B cell (primary cell): ENCODE data around the gene FABP6. TPM values are rescaled to one million over a fixed set of nuclear protein-coding genes. Genes with fewer than 3 reads are reported as not detected.
"Not testable (repeated sequence)": the region's sequence is repeated elsewhere in the genome, so short reads cannot be mapped to it uniquely, and the experiment has no call there.

Experiments
- ATAC-seq: fragments of 200-7000 bp; cut with Tn5 transposase; one replicate; pipeline ENCODE4 v1.10.0; 2021; ENCODE audit warnings: low read depth, mild to moderate bottlenecking, moderate number of reproducible peaks, moderate library complexity
- CTCF ChIA-PET: fragments of 350-600 bp; sonication (Branson Sonifier 250); formaldehyde crosslinking; loops from one replicate; lab custom pipeline; 2021; ENCODE audit warnings: antibody characterized with exemption, inconsistent platforms; lab: Charles Lee
- POLR2A ChIA-PET: fragments of 350-600 bp; sonication (Branson Sonifier 250); formaldehyde crosslinking; loops from one replicate; lab custom pipeline; 2021; ENCODE audit warnings: antibody characterized with exemption; lab: Charles Lee
- DNase-seq: peaks from one replicate; pipeline ENCODE4 v3.0.0; 2013
- H2AFZ ChIP-seq: 2 replicates; pipeline ENCODE4 v1.6.1; 2012; ENCODE audit warnings: mild to moderate bottlenecking, low read depth, low read length; ENCODE audit not compliant: insufficient read depth, poor library complexity, severe bottlenecking
- H3K27ac ChIP-seq, 2 donors: 1 replicate in 1 of 2; 2 replicates in 1 of 2; pipeline ENCODE4 v1.5.1; 2012 to 2013; ENCODE audit warnings: low read length in 2 of 2, mild to moderate bottlenecking in 2 of 2, moderate library complexity in 1 of 2
- H3K27me3 ChIP-seq, 4 experiments: fragments of 200-600 bp in 1 of 4; sonication (generic) in 1 of 4; replicated peaks in 1 of 4; 1 replicate in 2 of 4; 2 replicates in 2 of 4; pipeline versions ENCODE4 v1.6.1 to v1.7.0; 2013 to 2016; ENCODE audit warnings: low read length in 3 of 4, mild to moderate bottlenecking in 2 of 4, mixed read lengths in 1 of 4, moderate library complexity in 1 of 4; ENCODE audit not compliant: insufficient read depth in 4 of 4, control insufficient read depth in 3 of 4; ENCODE audit errors: control extremely low read depth in 1 of 4
- H3K36me3 ChIP-seq, 2 experiments: replicated peaks in 1 of 2; 1 replicate in 1 of 2; 2 replicates in 1 of 2; pipeline versions ENCODE4 v1.6.1 to v1.7.1; 2013; ENCODE audit warnings: low read length in 1 of 2; ENCODE audit not compliant: insufficient read depth in 2 of 2, control insufficient read depth in 1 of 2; ENCODE audit errors: control extremely low read depth in 1 of 2, extremely low read depth in 1 of 2
- H3K4me1 ChIP-seq, 2 donors: fragments of 200-600 bp in 1 of 2; sonication (generic) in 1 of 2; 1 replicate in 1 of 2; 2 replicates in 1 of 2; pipeline versions ENCODE4 v1.5.1 to v1.6.1; 2013 to 2017; ENCODE audit warnings: low read length in 2 of 2; ENCODE audit not compliant: control insufficient read depth in 2 of 2, insufficient read depth in 2 of 2
- H3K4me2 ChIP-seq: replicated peaks from 2 replicates; pipeline ENCODE3; 2012; ENCODE audit warnings: mild to moderate bottlenecking, low read depth, low read length; ENCODE audit not compliant: poor library complexity, severe bottlenecking
- H3K4me3 ChIP-seq, 5 experiments: fragments of 200-600 bp in 1 of 5; sonication (generic) in 1 of 5; 1 replicate in 3 of 5; 2 replicates in 2 of 5; pipeline versions ENCODE4 v1.5.1 to v1.7.0; 2011 to 2016; ENCODE audit warnings: low read length in 4 of 5, mild to moderate bottlenecking in 4 of 5, low read depth in 2 of 5, control low read depth in 1 of 5, moderate library complexity in 1 of 5; ENCODE audit not compliant: insufficient read depth in 1 of 5; ENCODE audit errors: control extremely low read depth in 1 of 5, extremely low read depth in 1 of 5
- H3K79me2 ChIP-seq: fragments of 200-600 bp; sonication (generic); one replicate; pipeline ENCODE4 v1.6.0; 2016; ENCODE audit warnings: low read length; ENCODE audit not compliant: control insufficient read depth, insufficient read depth
- H3K9ac ChIP-seq: fragments of 200-600 bp; sonication (generic); 2 replicates; pipeline ENCODE4 v1.6.1; 2017; ENCODE audit warnings: mild to moderate bottlenecking, low read length, moderate library complexity
- H3K9me3 ChIP-seq, 3 donors: one replicate each; pipeline versions ENCODE4 v1.6.1 to v1.7.1; 2013; ENCODE audit warnings: low read length in 2 of 3; ENCODE audit not compliant: control insufficient read depth in 2 of 3, insufficient read depth in 1 of 3; ENCODE audit errors: control extremely low read depth in 1 of 3
- H4K20me1 ChIP-seq: 2 replicates; pipeline ENCODE4 v1.6.0; 2012; ENCODE audit warnings: mild to moderate bottlenecking, low read length; ENCODE audit not compliant: insufficient read depth, control insufficient read depth, poor library complexity, severe bottlenecking
- H3K27ac Mint-ChIP-seq: one replicate; pipeline ENCODE4 v1.8.0; 2021; ENCODE audit warnings: mixed read lengths
- H3K27me3 Mint-ChIP-seq: one replicate; pipeline ENCODE4 v1.8.0; 2021; ENCODE audit warnings: mixed read lengths
- H3K4me1 Mint-ChIP-seq: one replicate; pipeline ENCODE4 v1.8.0; 2021; ENCODE audit warnings: mixed read lengths
- H3K4me3 Mint-ChIP-seq: one replicate; pipeline ENCODE4 v1.8.0; 2021; ENCODE audit warnings: mixed read lengths
- H3K9me3 Mint-ChIP-seq: one replicate; pipeline ENCODE4 v1.8.0; 2022; ENCODE audit warnings: mixed read lengths; ENCODE audit not compliant: insufficient read depth
- EZH2 ChIP-seq: IDR thresholded peaks from 2 replicates; pipeline ENCODE4 v1.6.1; 2012; ENCODE audit warnings: borderline replicate concordance, low read depth, mild to moderate bottlenecking, moderate library complexity, low read length; ENCODE audit not compliant: insufficient read depth, poor library complexity, severe bottlenecking
- WGBS: methylation state at CpG from one replicate; pipeline ENCODE4 v1.1.5; 2013; ENCODE audit warnings: missing lambda C conversion rate; ENCODE audit not compliant: insufficient coverage; 5-methylcytosine and 5-hydroxymethylcytosine counted together
- intact Hi-C: fragments of 100-400 bp; cut with micrococcal nuclease; formaldehyde crosslinking; loops from one replicate; pipeline ENCODE4 v1.10.0; 2022
- polyA plus RNA-seq: library from polyadenylated mRNA; depleted of rRNA; stranded (reverse); fragments of >200 nt; gene quantifications from 2 replicates; pipeline ENCODE4 v1.2.3, GENCODE V29; 2012
- total RNA-seq, 2 donors: library from RNA; stranded (reverse); fragments of 120-200 nt in 1 of 2; gene quantifications; 1 replicate in 1 of 2; 2 replicates in 1 of 2; pipeline versions ENCODE4 v1.2.3 to v1.2.4, GENCODE V29; 2013 to 2022
- TF ChIP-seq, protein P1 (sequence below): fragments of 200-600 bp; IDR thresholded peaks from one replicate; pipeline ENCODE4 v1.8.0; 2022; ENCODE audit warnings: antibody characterized with exemption, mild to moderate bottlenecking

Gene FABP6
- total and polyA plus RNA-seq, 2 donors (not counting 1 experiment from before 2014, with no cell fraction given) = not detected

GRCh38 chr5:160188141-160189015 is 40.9 kb upstream of the FABP6 start:
- Histone ChIP-seq H4K20me1 (no peaks in the 10 kb centered on the region), H3K4me3 (peak overlapping the region in 4 of 5 experiments; percentile 10 to 27 (median 22)), H3K9me3 (peaks cover 0 to 5% (median 0%) of the 10 kb centered on the region in 3 donors), H3K27ac (no peak overlapping the region), H2AFZ (peak overlapping the region; percentile 58), H3K4me2 (peak overlapping the region; percentile 68), H3K79me2 (no peaks in the 10 kb centered on the region), H3K36me3 (no peaks in the 10 kb centered on the region), H3K27me3 (peaks cover 0 to 8% (median 0%) of the 10 kb centered on the region in 4 experiments), H3K9ac (peak overlapping the region; percentile 26), H3K4me1 (peaks cover 10 to 13% of the 10 kb centered on the region in 2 donors)
- 7% methylated on average over 27 of the region's 40 CpGs for WGBS
- peaks cover 16% of the 10 kb centered on the region for H3K4me1 Mint-ChIP-seq
- H3K27ac Mint-ChIP-seq = no peak overlapping the region
- peaks cover 23% of the 10 kb centered on the region for H3K27me3 Mint-ChIP-seq
- no peak for ATAC-seq
- H3K4me3 Mint-ChIP-seq = peak overlapping the region; percentile 41
- CTCF ChIA-PET = interaction anchor here (1.5 kb wide), 1 partner anchor 11 kb away, joined by 4 read pairs; no protein-coding TSS in a partner anchor
- TF ChIP-seq, protein P1, sequence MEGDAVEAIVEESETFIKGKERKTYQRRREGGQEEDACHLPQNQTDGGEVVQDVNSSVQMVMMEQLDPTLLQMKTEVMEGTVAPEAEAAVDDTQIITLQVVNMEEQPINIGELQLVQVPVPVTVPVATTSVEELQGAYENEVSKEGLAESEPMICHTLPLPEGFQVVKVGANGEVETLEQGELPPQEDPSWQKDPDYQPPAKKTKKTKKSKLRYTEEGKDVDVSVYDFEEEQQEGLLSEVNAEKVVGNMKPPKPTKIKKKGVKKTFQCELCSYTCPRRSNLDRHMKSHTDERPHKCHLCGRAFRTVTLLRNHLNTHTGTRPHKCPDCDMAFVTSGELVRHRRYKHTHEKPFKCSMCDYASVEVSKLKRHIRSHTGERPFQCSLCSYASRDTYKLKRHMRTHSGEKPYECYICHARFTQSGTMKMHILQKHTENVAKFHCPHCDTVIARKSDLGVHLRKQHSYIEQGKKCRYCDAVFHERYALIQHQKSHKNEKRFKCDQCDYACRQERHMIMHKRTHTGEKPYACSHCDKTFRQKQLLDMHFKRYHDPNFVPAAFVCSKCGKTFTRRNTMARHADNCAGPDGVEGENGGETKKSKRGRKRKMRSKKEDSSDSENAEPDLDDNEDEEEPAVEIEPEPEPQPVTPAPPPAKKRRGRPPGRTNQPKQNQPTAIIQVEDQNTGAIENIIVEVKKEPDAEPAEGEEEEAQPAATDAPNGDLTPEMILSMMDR = no peak
- no peak for TF ChIP-seq EZH2
- DNase-seq = no peak
- intact Hi-C loops = no loop called here
- POLR2A ChIA-PET = no interaction called here
- peaks cover 5% of the 10 kb centered on the region for H3K9me3 Mint-ChIP-seq

DNA sequence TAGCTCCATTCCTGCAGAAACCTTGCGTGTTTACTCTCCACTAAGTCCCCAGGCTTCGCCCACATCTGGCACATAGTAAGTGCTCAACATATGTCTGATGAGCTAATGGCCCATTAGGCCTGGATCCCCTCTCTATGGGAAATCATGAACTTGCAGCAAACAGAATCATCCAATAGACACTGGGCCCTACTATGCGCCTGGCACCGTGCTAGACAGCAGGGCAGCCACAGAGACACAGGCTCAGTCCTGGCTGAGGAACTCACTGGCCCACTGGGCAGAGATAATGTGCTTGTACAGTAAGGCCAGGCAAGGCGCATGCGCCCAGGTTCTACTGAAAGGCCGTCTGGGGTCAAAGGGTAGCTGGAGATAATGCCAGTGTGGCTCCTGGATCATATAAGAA is 36.9 kb upstream of the FABP6 start:
- Histone ChIP-seq H3K9me3 (no peaks in the 10 kb centered on the region), H4K20me1 (no peaks in the 10 kb centered on the region), H3K9ac (no peak overlapping the region), H2AFZ (no peak overlapping the region), H3K36me3 (no peaks in the 10 kb centered on the region), H3K27me3 (peaks cover 0 to 11% (median 0%) of the 10 kb centered on the region in 4 experiments), H3K79me2 (no peaks in the 10 kb centered on the region), H3K4me2 (no peak overlapping the region), H3K27ac (no peak overlapping the region), H3K4me1 (peaks cover 3 to 4% of the 10 kb centered on the region in 2 donors), H3K4me3 (no peak overlapping the region)
- Mint-ChIP-seq H3K4me1 (peaks cover 5% of the 10 kb centered on the region), H3K9me3 (no peaks in the 10 kb centered on the region), H3K4me3 (no peak overlapping the region), H3K27ac (no peak overlapping the region), H3K27me3 (peaks cover 22% of the 10 kb centered on the region)
- intact Hi-C loops = no loop called here
- no peak for TF ChIP-seq EZH2
- 97% methylated on average over 7 of the region's 7 CpGs for WGBS
- no peak for ATAC-seq
- ChIA-PET POLR2A (no interaction called here), CTCF (interaction anchor here (1.0 kb wide), 1 partner anchor 111 kb away, joined by 3 read pairs; no protein-coding TSS in a partner anchor)
- no peak for DNase-seq

DNA sequence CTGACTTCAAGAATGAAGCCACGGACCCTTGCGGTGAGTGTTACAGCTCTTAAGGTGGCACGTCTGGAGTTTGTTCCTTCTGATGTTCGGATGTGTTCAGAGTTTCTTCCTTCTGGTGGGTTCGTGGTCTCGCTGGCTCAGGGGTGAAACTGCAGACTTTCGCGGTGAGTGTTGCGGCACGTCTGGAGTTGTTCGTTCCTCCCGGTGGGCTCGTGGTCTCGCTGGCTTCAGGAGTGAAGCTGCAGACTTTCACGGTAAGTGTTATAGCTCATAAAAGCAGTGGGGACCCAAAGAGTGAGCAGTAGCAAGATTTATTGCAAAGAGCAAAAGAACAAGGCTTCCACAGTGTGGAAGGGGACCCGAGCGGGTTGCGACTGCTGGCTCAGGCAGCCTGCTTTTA is 36.2 kb upstream of the FABP6 start:
- ATAC-seq, H3K4me3 Mint-ChIP-seq, H3K27ac Mint-ChIP-seq, H3K9me3 ChIP-seq, H2AFZ ChIP-seq, H3K4me3 ChIP-seq, H3K36me3 ChIP-seq, CTCF ChIA-PET, DNase-seq, H4K20me1 ChIP-seq, H3K27ac ChIP-seq, POLR2A ChIA-PET, H3K9ac ChIP-seq, H3K4me1 ChIP-seq, H3K4me2 ChIP-seq, H3K9me3 Mint-ChIP-seq, H3K4me1 Mint-ChIP-seq, intact Hi-C loops, H3K79me2 ChIP-seq: not testable (repeated sequence)
- WGBS = 54% methylated on average over 17 of the region's 18 CpGs
- peaks cover 0 to 13% (median 0%) of the 10 kb centered on the region in 4 experiments for H3K27me3 ChIP-seq
- H3K27me3 Mint-ChIP-seq = peaks cover 26% of the 10 kb centered on the region
